HG03175 (cell line): ENCODE data around the gene C12orf75.
"Not testable (repeated sequence)": the region's sequence is repeated elsewhere in the genome, so short reads cannot be mapped to it uniquely, and the experiment has no call there.

Experiments
- ATAC-seq: cut with Tn5 transposase; IDR thresholded peaks from one replicate; pipeline ENCODE4 v1.9.1; 2021; ENCODE audit warnings: mild to moderate bottlenecking, moderate library complexity; ENCODE audit not compliant: unreplicated experiment

The C12orf75 gene

GRCh38 chr12:105368047-105368646 is 37.7 kb downstream of the C12orf75 start:
- ATAC-seq = no peak

GRCh38 chr12:105369014-105369413 is 38.5 kb downstream of the C12orf75 start:
- no peak for ATAC-seq

- no peak for ATAC-seq
Observed at GRCh38 chr12:105374303-105374702, 43.8 kb downstream of the C12orf75 start.

GRCh38 chr12:105377077-105377476 is 46.6 kb downstream of the C12orf75 start:
- ATAC-seq = no peak

- no peak for ATAC-seq
Observed at GRCh38 chr12:105378911-105379310, 48.4 kb downstream of the C12orf75 start.

GRCh38 chr12:105382771-105383622 is 52.5 kb downstream of the C12orf75 start:
- ATAC-seq = no peak

- no peak for ATAC-seq
Observed at GRCh38 chr12:105384220-105384619, 53.7 kb downstream of the C12orf75 start.

- ATAC-seq = no peak
Observed at GRCh38 chr12:105384916-105385535, 54.5 kb downstream of the C12orf75 start.

- ATAC-seq = no peak
Observed at GRCh38 chr12:105386431-105386830, 55.9 kb downstream of the C12orf75 start.

- ATAC-seq = no peak
Observed at GRCh38 chr12:105391231-105391630, 60.7 kb downstream of the C12orf75 start.

- no peak for ATAC-seq
Observed at GRCh38 chr12:105393587-105393986, 63.1 kb downstream of the C12orf75 start.

- ATAC-seq = no peak
Observed at GRCh38 chr12:105396024-105396423, 65.5 kb downstream of the C12orf75 start.

GRCh38 chr12:105396983-105397382 is 66.5 kb downstream of the C12orf75 start:
- ATAC-seq = no peak

- ATAC-seq = no peak
Observed at GRCh38 chr12:105398930-105399329, 68.4 kb downstream of the C12orf75 start.

GRCh38 chr12:105399428-105400081 is 69.1 kb downstream of the C12orf75 start:
- ATAC-seq = no peak

- ATAC-seq = no peak
Observed at GRCh38 chr12:105400227-105400626, 69.7 kb downstream of the C12orf75 start.

- ATAC-seq = no peak
Observed at GRCh38 chr12:105401198-105401597, 70.7 kb downstream of the C12orf75 start.

GRCh38 chr12:105402366-105402765 is 71.9 kb downstream of the C12orf75 start:
- ATAC-seq = no peak

GRCh38 chr12:105403095-105403494 is 72.6 kb downstream of the C12orf75 start:
- no peak for ATAC-seq

GRCh38 chr12:105404134-105404533 is 73.6 kb downstream of the C12orf75 start:
- ATAC-seq = not testable (repeated sequence)

- no peak for ATAC-seq
Observed at GRCh38 chr12:105406497-105406896, 76.0 kb downstream of the C12orf75 start.
